ENCODE measurements around the gene ZNF670.
A peak's percentile ranks its signal among the peaks of the same experiment; 100 is the strongest.
"Not testable (repeated sequence)": the region's sequence is repeated elsewhere in the genome, so short reads cannot be mapped to it uniquely, and the experiment has no call there.

Gene ZNF670

DNA sequence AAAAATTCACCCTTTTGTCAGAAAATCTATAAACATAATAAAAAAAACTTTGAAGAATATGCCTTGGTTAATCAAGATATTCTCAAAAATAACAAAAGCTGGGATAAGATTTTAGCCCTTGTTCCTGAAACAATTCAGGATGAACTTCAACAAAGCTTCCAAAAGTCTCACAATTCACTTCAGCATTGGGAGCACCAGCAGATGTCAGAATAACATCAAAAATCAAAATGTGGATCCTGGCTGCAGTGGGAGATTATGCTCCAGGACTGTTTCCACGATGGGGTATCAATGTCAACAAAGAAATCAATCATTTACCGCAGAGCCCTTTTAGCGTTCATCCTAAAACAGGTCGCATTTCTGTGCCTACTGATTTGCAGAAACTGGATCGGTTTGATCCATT, 35.2 kb downstream of the ZNF670 start:
- H3K4me1 ChIP-seq, result no peaks in the 10 kb centered on the region
- no peak for TF ChIP-seq Cebpa-rat (IDR thresholded peaks at IDR 0.05)
- peaks cover 100% of the 10 kb centered on the region in 11 experiments for H3K9me3 ChIP-seq (replicated peaks in 1 of 11)
- no peaks in the 10 kb centered on the region for H4K20me1 ChIP-seq
- peaks cover 97 to 100% (median 100%) of the 10 kb centered on the region in 11 experiments for H3K36me3 ChIP-seq
- H3K27me3 ChIP-seq, result no peaks in the 10 kb centered on the region
- no peak overlapping the region for H3K4me3 ChIP-seq
- H3K4me2 ChIP-seq, result no peak overlapping the region
- H3K9ac ChIP-seq, result no peak overlapping the region
- no peak overlapping the region for H3K27ac ChIP-seq

DNA sequence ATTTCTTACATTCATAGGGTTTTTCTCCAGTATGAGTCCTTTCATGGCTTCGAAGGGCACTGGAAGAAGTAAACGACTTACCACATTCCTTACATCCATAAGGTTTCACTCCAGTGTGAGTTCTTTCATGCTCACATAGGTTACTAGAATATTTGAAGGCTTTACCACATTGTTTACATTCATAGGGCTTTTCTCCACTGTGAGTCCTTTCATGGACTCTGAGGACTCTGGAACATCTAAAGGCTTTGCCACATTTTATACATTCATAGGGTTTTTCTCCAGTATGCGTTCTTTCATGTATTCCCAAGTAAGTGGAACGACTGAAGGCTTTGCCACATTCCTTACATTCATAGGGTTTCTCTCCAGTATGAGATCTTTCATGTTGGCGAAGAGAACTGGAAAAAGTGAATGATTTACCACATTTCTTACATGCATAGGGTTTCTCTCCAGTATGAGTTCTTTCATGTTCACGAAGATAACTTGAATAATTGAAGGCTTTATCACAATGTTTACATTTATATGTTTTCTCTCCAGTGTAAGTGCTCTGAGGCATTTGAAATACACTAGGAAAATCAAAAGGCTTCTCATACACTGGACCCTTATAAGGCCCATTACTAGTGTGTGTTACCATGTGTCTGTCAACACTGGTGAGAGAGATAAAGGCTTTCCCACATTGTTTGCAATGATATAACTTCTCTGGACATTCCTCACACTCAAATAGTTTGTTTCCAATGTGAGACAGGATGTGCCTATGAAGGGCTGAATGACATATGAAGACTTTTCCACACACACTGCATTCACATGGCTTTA, 40.9 kb downstream of the ZNF670 start:
- Histone ChIP-seq H3K4me3 (peak overlapping the region in 9 of 10 experiments; percentile 1 to 52 (median 24); a peak in 13 of 20 replicates), H3K9me3 (replicated peaks in 1 of 11) (peaks cover 100% of the 10 kb centered on the region in 11 experiments), H3K27me3 (no peaks in the 10 kb centered on the region; a peak in 1 of 22 replicates), H3K9ac (no peak overlapping the region), H3K27ac (no peak overlapping the region), H3K4me1 (no peaks in the 10 kb centered on the region), H3K36me3 (peaks cover 98 to 100% (median 100%) of the 10 kb centered on the region in 11 experiments), H3K4me2 (no peak overlapping the region), H4K20me1 (no peaks in the 10 kb centered on the region)
- no peak for TF ChIP-seq Cebpa-rat (IDR thresholded peaks at IDR 0.05)

- not testable (repeated sequence) for H3K9ac ChIP-seq
Measured at GRCh38 chr1:247032306-247032705, 46.3 kb downstream of the ZNF670 start.

More at GRCh38 chr1:247032306-247032705, 46.3 kb downstream of the ZNF670 start:
- H3K4me1 ChIP-seq, H3K27me3 ChIP-seq, H3K4me3 ChIP-seq, H4K20me1 ChIP-seq, H3K4me2 ChIP-seq, H3K27ac ChIP-seq: not testable (repeated sequence)
- Histone ChIP-seq H3K36me3 (peaks cover 45 to 56% (median 46%) of the 10 kb centered on the region in 11 experiments), H3K9me3 (replicated peaks in 1 of 11) (peaks cover 96 to 100% (median 99%) of the 10 kb centered on the region in 11 experiments)

All from BLaER1 treated with 17β-estradiol and CSF1 and Interleukin-3, amounts not matched to agents 10 nM and 100 nM (cell line).